RPMI7951 (cell line): ENCODE measurements around the gene SART3. TPM values are rescaled to one million over a fixed set of nuclear protein-coding genes. Genes with fewer than 3 reads are reported as not detected.

Source experiments
- DNase-seq: peaks from one replicate; pipeline ENCODE4 v3.0.0-alpha.2; 2012; ENCODE audit warnings: low read depth
- total RNA-seq: library from RNA; depleted of rRNA; stranded (reverse); fragments of >200 nt; shearing (Covaris generic); gene quantifications from 2 replicates; pipeline ENCODE4 v1.2.3, GENCODE V29; 2014; rRNA removed

The SART3 gene
- 32.5 and 37.6 TPM in 2 replicates for total RNA-seq

GRCh38 chr12:108560752-108561719 is at the start of gene SART3:
Gene SART3, minus strand, starts transcription at chr12:108561173. Its CDS starts 19 bp downstream, at chr12:108561154.
- peak; percentile 86 for DNase-seq

GRCh38 chr12:108610336-108610815 is 49.4 kb upstream of the SART3 start:
- no peak for DNase-seq

- peak; percentile 98 for DNase-seq
Observed at GRCh38 chr12:108609537-108610335, 48.8 kb upstream of the SART3 start.

- no peak for DNase-seq
Observed at GRCh38 chr12:108608616-108609015, 47.6 kb upstream of the SART3 start.

- DNase-seq, result no peak
Observed at GRCh38 chr12:108607981-108608600, 47.1 kb upstream of the SART3 start.

GRCh38 chr12:108606492-108606891 is 45.5 kb upstream of the SART3 start:
- no peak for DNase-seq

- no peak for DNase-seq
Observed at GRCh38 chr12:108605690-108606406, 44.9 kb upstream of the SART3 start.

GRCh38 chr12:108605000-108605689 is 44.2 kb upstream of the SART3 start:
- DNase-seq, result peak; percentile 60

GRCh38 chr12:108604208-108604941 is 43.4 kb upstream of the SART3 start:
- no peak for DNase-seq

- DNase-seq, result no peak
Observed at GRCh38 chr12:108603743-108604142, 42.8 kb upstream of the SART3 start.

- no peak for DNase-seq
Observed at GRCh38 chr12:108602976-108603704, 42.2 kb upstream of the SART3 start.

- no peak for DNase-seq
Observed at GRCh38 chr12:108602209-108602705, 41.3 kb upstream of the SART3 start.

GRCh38 chr12:108600702-108601007 is 39.7 kb upstream of the SART3 start:
- DNase-seq, result no peak

GRCh38 chr12:108599948-108600701 is 39.2 kb upstream of the SART3 start:
- DNase-seq, result no peak

- DNase-seq, result no peak
Observed at GRCh38 chr12:108599541-108599940, 38.6 kb upstream of the SART3 start.

- no peak for DNase-seq
Observed at GRCh38 chr12:108598553-108599250, 37.7 kb upstream of the SART3 start.

- DNase-seq, result peak; percentile 94
Observed at GRCh38 chr12:108597559-108598471, 36.8 kb upstream of the SART3 start, which contains the start of gene TMEM119. Gene TMEM119, minus strand, starts transcription at chr12:108598084. Its CDS starts 5,701 bp downstream, at chr12:108592383.
